B cell (primary cell): ENCODE results near the gene MEF2C. TPM values are rescaled to one million over a fixed set of nuclear protein-coding genes. Genes with fewer than 3 reads are reported as not detected.

ENCODE experiments used
- ATAC-seq: fragments of 200-7000 bp; cut with Tn5 transposase; one replicate; pipeline ENCODE4 v1.10.0; 2021; ENCODE audit warnings: low read depth, mild to moderate bottlenecking, moderate number of reproducible peaks, moderate library complexity
- CTCF ChIA-PET: fragments of 350-600 bp; sonication (Branson Sonifier 250); formaldehyde crosslinking; loops from one replicate; lab custom pipeline; 2021; ENCODE audit warnings: antibody characterized with exemption, inconsistent platforms; lab: Charles Lee
- POLR2A ChIA-PET: fragments of 350-600 bp; sonication (Branson Sonifier 250); formaldehyde crosslinking; loops from one replicate; lab custom pipeline; 2021; ENCODE audit warnings: antibody characterized with exemption; lab: Charles Lee
- DNase-seq: peaks from one replicate; pipeline ENCODE4 v3.0.0; 2013
- H2AFZ ChIP-seq: 2 replicates; pipeline ENCODE4 v1.6.1; 2012; ENCODE audit warnings: mild to moderate bottlenecking, low read depth, low read length; ENCODE audit not compliant: insufficient read depth, poor library complexity, severe bottlenecking
- H3K27ac ChIP-seq, 2 donors: 1 replicate in 1 of 2; 2 replicates in 1 of 2; pipeline ENCODE4 v1.5.1; 2012 to 2013; ENCODE audit warnings: low read length in 2 of 2, mild to moderate bottlenecking in 2 of 2, moderate library complexity in 1 of 2
- H3K27me3 ChIP-seq, 4 experiments: fragments of 200-600 bp in 1 of 4; sonication (generic) in 1 of 4; replicated peaks in 1 of 4; 1 replicate in 2 of 4; 2 replicates in 2 of 4; pipeline versions ENCODE4 v1.6.1 to v1.7.0; 2013 to 2016; ENCODE audit warnings: low read length in 3 of 4, mild to moderate bottlenecking in 2 of 4, mixed read lengths in 1 of 4, moderate library complexity in 1 of 4; ENCODE audit not compliant: insufficient read depth in 4 of 4, control insufficient read depth in 3 of 4; ENCODE audit errors: control extremely low read depth in 1 of 4
- H3K36me3 ChIP-seq, 2 experiments: replicated peaks in 1 of 2; 1 replicate in 1 of 2; 2 replicates in 1 of 2; pipeline versions ENCODE4 v1.6.1 to v1.7.1; 2013; ENCODE audit warnings: low read length in 1 of 2; ENCODE audit not compliant: insufficient read depth in 2 of 2, control insufficient read depth in 1 of 2; ENCODE audit errors: control extremely low read depth in 1 of 2, extremely low read depth in 1 of 2
- H3K4me1 ChIP-seq, 2 donors: fragments of 200-600 bp in 1 of 2; sonication (generic) in 1 of 2; 1 replicate in 1 of 2; 2 replicates in 1 of 2; pipeline versions ENCODE4 v1.5.1 to v1.6.1; 2013 to 2017; ENCODE audit warnings: low read length in 2 of 2; ENCODE audit not compliant: control insufficient read depth in 2 of 2, insufficient read depth in 2 of 2
- H3K4me2 ChIP-seq: replicated peaks from 2 replicates; pipeline ENCODE3; 2012; ENCODE audit warnings: mild to moderate bottlenecking, low read depth, low read length; ENCODE audit not compliant: poor library complexity, severe bottlenecking
- H3K4me3 ChIP-seq, 5 experiments: fragments of 200-600 bp in 1 of 5; sonication (generic) in 1 of 5; 1 replicate in 3 of 5; 2 replicates in 2 of 5; pipeline versions ENCODE4 v1.5.1 to v1.7.0; 2011 to 2016; ENCODE audit warnings: low read length in 4 of 5, mild to moderate bottlenecking in 4 of 5, low read depth in 2 of 5, control low read depth in 1 of 5, moderate library complexity in 1 of 5; ENCODE audit not compliant: insufficient read depth in 1 of 5; ENCODE audit errors: control extremely low read depth in 1 of 5, extremely low read depth in 1 of 5
- H3K79me2 ChIP-seq: fragments of 200-600 bp; sonication (generic); one replicate; pipeline ENCODE4 v1.6.0; 2016; ENCODE audit warnings: low read length; ENCODE audit not compliant: control insufficient read depth, insufficient read depth
- H3K9ac ChIP-seq: fragments of 200-600 bp; sonication (generic); 2 replicates; pipeline ENCODE4 v1.6.1; 2017; ENCODE audit warnings: mild to moderate bottlenecking, low read length, moderate library complexity
- H3K9me3 ChIP-seq, 3 donors: one replicate each; pipeline versions ENCODE4 v1.6.1 to v1.7.1; 2013; ENCODE audit warnings: low read length in 2 of 3; ENCODE audit not compliant: control insufficient read depth in 2 of 3, insufficient read depth in 1 of 3; ENCODE audit errors: control extremely low read depth in 1 of 3
- H4K20me1 ChIP-seq: 2 replicates; pipeline ENCODE4 v1.6.0; 2012; ENCODE audit warnings: mild to moderate bottlenecking, low read length; ENCODE audit not compliant: insufficient read depth, control insufficient read depth, poor library complexity, severe bottlenecking
- H3K27ac Mint-ChIP-seq: one replicate; pipeline ENCODE4 v1.8.0; 2021; ENCODE audit warnings: mixed read lengths
- H3K27me3 Mint-ChIP-seq: one replicate; pipeline ENCODE4 v1.8.0; 2021; ENCODE audit warnings: mixed read lengths
- H3K4me1 Mint-ChIP-seq: one replicate; pipeline ENCODE4 v1.8.0; 2021; ENCODE audit warnings: mixed read lengths
- H3K4me3 Mint-ChIP-seq: one replicate; pipeline ENCODE4 v1.8.0; 2021; ENCODE audit warnings: mixed read lengths
- H3K9me3 Mint-ChIP-seq: one replicate; pipeline ENCODE4 v1.8.0; 2022; ENCODE audit warnings: mixed read lengths; ENCODE audit not compliant: insufficient read depth
- EZH2 ChIP-seq: IDR thresholded peaks from 2 replicates; pipeline ENCODE4 v1.6.1; 2012; ENCODE audit warnings: borderline replicate concordance, low read depth, mild to moderate bottlenecking, moderate library complexity, low read length; ENCODE audit not compliant: insufficient read depth, poor library complexity, severe bottlenecking
- WGBS: methylation state at CpG from one replicate; pipeline ENCODE4 v1.1.5; 2013; ENCODE audit warnings: missing lambda C conversion rate; ENCODE audit not compliant: insufficient coverage; 5-methylcytosine and 5-hydroxymethylcytosine counted together
- intact Hi-C: fragments of 100-400 bp; cut with micrococcal nuclease; formaldehyde crosslinking; loops from one replicate; pipeline ENCODE4 v1.10.0; 2022
- polyA plus RNA-seq: library from polyadenylated mRNA; depleted of rRNA; stranded (reverse); fragments of >200 nt; gene quantifications from 2 replicates; pipeline ENCODE4 v1.2.3, GENCODE V29; 2012
- total RNA-seq, 2 donors: library from RNA; stranded (reverse); fragments of 120-200 nt in 1 of 2; gene quantifications; 1 replicate in 1 of 2; 2 replicates in 1 of 2; pipeline versions ENCODE4 v1.2.3 to v1.2.4, GENCODE V29; 2013 to 2022
- TF ChIP-seq, protein P1 (sequence below): fragments of 200-600 bp; IDR thresholded peaks from one replicate; pipeline ENCODE4 v1.8.0; 2022; ENCODE audit warnings: antibody characterized with exemption, mild to moderate bottlenecking

MEF2C gene
- total and polyA plus RNA-seq, 2 donors (not counting 1 experiment from before 2014, with no cell fraction given): 97.4 to 354 TPM

DNA sequence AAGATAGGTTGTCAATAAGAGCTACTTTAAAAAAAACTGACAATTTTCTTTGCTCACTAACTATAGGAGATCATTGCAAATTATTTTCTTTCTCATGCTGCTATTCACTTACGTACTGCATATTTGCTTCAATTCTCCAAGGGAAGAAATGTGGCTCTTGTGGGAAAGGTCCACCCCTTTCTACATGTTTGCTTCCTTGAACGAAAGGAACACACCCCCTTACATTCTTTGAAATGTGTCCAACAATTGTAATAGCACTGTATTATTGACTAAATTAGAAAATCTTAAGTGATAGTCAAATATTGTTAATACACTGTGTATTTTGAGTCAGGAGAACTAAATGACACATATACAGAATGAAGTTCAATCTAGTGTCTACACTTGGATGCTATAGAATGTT lies 5.2 kb downstream of the MEF2C start:
- Histone ChIP-seq H3K36me3 (peaks cover 5 to 9% of the 10 kb centered on the region in 2 experiments), H3K4me2 (peak overlapping the region; percentile 87), H4K20me1 (peaks cover 24% of the 10 kb centered on the region), H3K4me3 (peak overlapping the region in 3 of 5 experiments; percentile 18 to 98 (median 82)), H3K9me3 (no peaks in the 10 kb centered on the region), H3K27me3 (no peaks in the 10 kb centered on the region), H3K4me1 (peaks cover 32 to 59% of the 10 kb centered on the region in 2 donors), H3K9ac (peak overlapping the region; percentile 33), H2AFZ (no peak overlapping the region), H3K27ac (peak overlapping the region in 1 of 2 donors; percentile 37), H3K79me2 (peaks cover 97% of the 10 kb centered on the region)
- peaks cover 59% of the 10 kb centered on the region for H3K4me1 Mint-ChIP-seq
- no peak for TF ChIP-seq EZH2
- TF ChIP-seq, protein P1, sequence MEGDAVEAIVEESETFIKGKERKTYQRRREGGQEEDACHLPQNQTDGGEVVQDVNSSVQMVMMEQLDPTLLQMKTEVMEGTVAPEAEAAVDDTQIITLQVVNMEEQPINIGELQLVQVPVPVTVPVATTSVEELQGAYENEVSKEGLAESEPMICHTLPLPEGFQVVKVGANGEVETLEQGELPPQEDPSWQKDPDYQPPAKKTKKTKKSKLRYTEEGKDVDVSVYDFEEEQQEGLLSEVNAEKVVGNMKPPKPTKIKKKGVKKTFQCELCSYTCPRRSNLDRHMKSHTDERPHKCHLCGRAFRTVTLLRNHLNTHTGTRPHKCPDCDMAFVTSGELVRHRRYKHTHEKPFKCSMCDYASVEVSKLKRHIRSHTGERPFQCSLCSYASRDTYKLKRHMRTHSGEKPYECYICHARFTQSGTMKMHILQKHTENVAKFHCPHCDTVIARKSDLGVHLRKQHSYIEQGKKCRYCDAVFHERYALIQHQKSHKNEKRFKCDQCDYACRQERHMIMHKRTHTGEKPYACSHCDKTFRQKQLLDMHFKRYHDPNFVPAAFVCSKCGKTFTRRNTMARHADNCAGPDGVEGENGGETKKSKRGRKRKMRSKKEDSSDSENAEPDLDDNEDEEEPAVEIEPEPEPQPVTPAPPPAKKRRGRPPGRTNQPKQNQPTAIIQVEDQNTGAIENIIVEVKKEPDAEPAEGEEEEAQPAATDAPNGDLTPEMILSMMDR: no peak
- H3K27ac Mint-ChIP-seq: peak overlapping the region; percentile 76
- no peak for DNase-seq
- CTCF ChIA-PET: no interaction called here
- H3K27me3 Mint-ChIP-seq: no peaks in the 10 kb centered on the region
- WGBS: no CpG with 5 or more reads among the region's 2 CpGs
- no peak for ATAC-seq
- H3K9me3 Mint-ChIP-seq: no peaks in the 10 kb centered on the region
- intact Hi-C loops: loop anchor here (5.0 kb wide), 1 partner anchor 1389 kb away; no protein-coding TSS in a partner anchor
- peak overlapping the region; percentile 80 for H3K4me3 Mint-ChIP-seq
- POLR2A ChIA-PET: no interaction called here

DNA sequence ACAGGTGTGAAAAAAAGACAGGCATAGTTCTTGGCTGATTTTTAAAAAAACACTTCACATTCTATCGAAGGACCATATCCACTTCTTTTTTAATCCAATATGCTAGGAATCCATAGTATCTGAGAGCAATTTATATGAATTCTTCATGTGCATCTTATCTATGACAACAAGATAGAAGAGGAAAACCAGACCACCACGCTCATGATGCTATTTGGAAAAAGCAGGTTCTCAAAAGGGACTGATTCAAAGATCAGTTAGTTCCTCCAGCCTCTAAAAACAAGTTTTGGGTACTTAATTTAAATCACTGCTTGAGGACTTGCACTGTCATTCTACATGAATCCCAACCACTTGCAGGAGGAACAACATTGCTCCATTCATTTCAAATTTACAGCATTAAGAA lies 6.3 kb downstream of the MEF2C start:
- ATAC-seq (no peak), DNase-seq (no peak)
- Histone ChIP-seq H3K9ac (peak overlapping the region; percentile 36), H3K4me2 (peak overlapping the region; percentile 87), H3K27me3 (no peaks in the 10 kb centered on the region), H4K20me1 (peaks cover 25% of the 10 kb centered on the region), H3K4me1 (peaks cover 35 to 64% of the 10 kb centered on the region in 2 donors), H3K4me3 (peak overlapping the region in 1 of 5 experiments; percentile 7), H3K27ac (peak overlapping the region in 1 of 2 donors; percentile 69), H3K36me3 (peaks cover 5 to 12% of the 10 kb centered on the region in 2 experiments), H3K9me3 (no peaks in the 10 kb centered on the region), H3K79me2 (peaks cover 97% of the 10 kb centered on the region), H2AFZ (no peak overlapping the region)
- intact Hi-C loops: loop anchor here (5.0 kb wide), 1 partner anchor 1391 kb away; no protein-coding TSS in a partner anchor
- 33% methylated on average over 1 of the region's 2 CpGs for WGBS
- ChIA-PET CTCF (no interaction called here), POLR2A (no interaction called here)
- TF ChIP-seq, protein P1: no peak
- no peak for TF ChIP-seq EZH2
- Mint-ChIP-seq H3K4me1 (peaks cover 62% of the 10 kb centered on the region), H3K27me3 (no peaks in the 10 kb centered on the region), H3K4me3 (peak overlapping the region; percentile 68), H3K9me3 (no peaks in the 10 kb centered on the region), H3K27ac (peak overlapping the region; percentile 81)
